Thyroid gland (tissue), 4 donors: ENCODE measurements around the gene SLC10A3.

Experiments used
- POLR2A ChIP-seq, 2 donors: fragments of 450-650 bp; IDR thresholded peaks; one replicate each; pipeline ENCODE4 v1.6.1; 2017; ENCODE audit warnings: antibody characterized with exemption in 2 of 2, mild to moderate bottlenecking in 2 of 2, moderate library complexity in 1 of 2
- TF ChIP-seq, protein P1 (sequence below), 6 experiments: fragments of 200-600 bp in 3 of 6; fragments of 450-650 bp in 3 of 6; sonication (generic) in 3 of 6; IDR thresholded peaks; one replicate each; pipeline ENCODE4 v1.5.1; 2016 to 2019; ENCODE audit warnings: antibody characterized with exemption in 6 of 6, mild to moderate bottlenecking in 2 of 6, inconsistent platforms in 1 of 6, moderate library complexity in 1 of 6

DNA sequence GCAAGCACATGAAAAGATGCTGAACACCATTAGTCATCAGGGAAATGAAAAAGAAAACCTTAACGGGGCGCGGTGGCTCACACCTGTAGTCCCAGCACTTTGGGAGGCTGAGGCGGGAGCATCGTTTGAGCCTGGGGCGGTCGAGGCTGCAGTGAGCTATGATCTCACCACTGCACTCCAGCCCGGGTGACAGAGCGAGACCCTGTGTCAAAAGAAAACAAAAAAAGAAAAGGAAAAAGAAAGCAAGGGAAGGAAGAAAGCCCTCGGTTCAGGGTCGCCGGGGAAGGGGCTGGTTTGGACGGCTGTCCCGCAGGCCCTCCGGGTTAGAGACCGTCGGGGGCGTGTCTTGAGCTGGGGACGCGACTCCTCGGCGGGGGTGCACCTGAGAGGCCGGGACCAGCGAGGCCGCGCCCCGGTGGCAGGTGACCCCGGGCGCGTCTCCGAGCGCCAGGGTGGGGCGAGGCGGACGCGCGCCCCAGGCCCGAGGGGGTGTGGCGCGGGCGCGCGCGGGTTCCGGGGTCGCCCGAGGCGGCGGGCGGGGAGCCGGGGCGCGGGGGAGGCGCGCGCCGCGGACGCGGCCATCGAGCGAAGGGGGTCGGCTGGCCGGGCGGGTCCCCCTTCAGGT is 32.8 kb downstream of the SLC10A3 start:
- TF ChIP-seq, protein P1, sequence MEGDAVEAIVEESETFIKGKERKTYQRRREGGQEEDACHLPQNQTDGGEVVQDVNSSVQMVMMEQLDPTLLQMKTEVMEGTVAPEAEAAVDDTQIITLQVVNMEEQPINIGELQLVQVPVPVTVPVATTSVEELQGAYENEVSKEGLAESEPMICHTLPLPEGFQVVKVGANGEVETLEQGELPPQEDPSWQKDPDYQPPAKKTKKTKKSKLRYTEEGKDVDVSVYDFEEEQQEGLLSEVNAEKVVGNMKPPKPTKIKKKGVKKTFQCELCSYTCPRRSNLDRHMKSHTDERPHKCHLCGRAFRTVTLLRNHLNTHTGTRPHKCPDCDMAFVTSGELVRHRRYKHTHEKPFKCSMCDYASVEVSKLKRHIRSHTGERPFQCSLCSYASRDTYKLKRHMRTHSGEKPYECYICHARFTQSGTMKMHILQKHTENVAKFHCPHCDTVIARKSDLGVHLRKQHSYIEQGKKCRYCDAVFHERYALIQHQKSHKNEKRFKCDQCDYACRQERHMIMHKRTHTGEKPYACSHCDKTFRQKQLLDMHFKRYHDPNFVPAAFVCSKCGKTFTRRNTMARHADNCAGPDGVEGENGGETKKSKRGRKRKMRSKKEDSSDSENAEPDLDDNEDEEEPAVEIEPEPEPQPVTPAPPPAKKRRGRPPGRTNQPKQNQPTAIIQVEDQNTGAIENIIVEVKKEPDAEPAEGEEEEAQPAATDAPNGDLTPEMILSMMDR (IDR thresholded peaks at IDR 0.05), result no peak
- TF ChIP-seq POLR2A (IDR thresholded peaks at IDR 0.05), result no peak
